ENCODE results near the gene ACSS3. TPM values are rescaled to one million over a fixed set of nuclear protein-coding genes. Genes with fewer than 3 reads are reported as not detected.

ACSS3 gene
- total RNA-seq, 1 donor from 2014 or later = 35.9 TPM

GRCh38 chr12:81075539-81075938 is 2.3 kb upstream of the ACSS3 start:
- Histone ChIP-seq H3K4me1 (no peaks in the 10 kb centered on the region), H3K27ac (no peak overlapping the region), H3K27me3 (no peaks in the 10 kb centered on the region), H3K9me3 (no peaks in the 10 kb centered on the region), H3K4me3 (no peak overlapping the region), H3K36me3 (no peaks in the 10 kb centered on the region)
- ATAC-seq (no peak), DNase-seq (no peak)
- no peak for TF ChIP-seq CTCF (IDR thresholded peaks at IDR 0.05)
- intact Hi-C loops (cut with DNase I) = no loop called here

- intact Hi-C loops (cut with DNase I) = no loop called here
- Histone ChIP-seq H3K27me3 (no peaks in the 10 kb centered on the region), H3K4me1 (peaks cover 3% of the 10 kb centered on the region), H3K36me3 (no peaks in the 10 kb centered on the region), H3K27ac (peak overlapping the region; percentile 81), H3K4me3 (peak overlapping the region; percentile 67), H3K9me3 (no peaks in the 10 kb centered on the region)
- ATAC-seq = peak; percentile 78
- no peak for DNase-seq
- TF ChIP-seq CTCF (IDR thresholded peaks at IDR 0.05) = no peak
Measured at GRCh38 chr12:81077329-81077685, 572 bp upstream of the ACSS3 start.

- Histone ChIP-seq H3K4me3 (peak overlapping the region; percentile 67), H3K27me3 (no peaks in the 10 kb centered on the region), H3K9me3 (no peaks in the 10 kb centered on the region), H3K36me3 (no peaks in the 10 kb centered on the region), H3K27ac (peak overlapping the region; percentile 81), H3K4me1 (peaks cover 3% of the 10 kb centered on the region)
- DNase-seq (no peak), ATAC-seq (peak; percentile 59)
- intact Hi-C loops (cut with DNase I) = no loop called here
- no peak for TF ChIP-seq CTCF (IDR thresholded peaks at IDR 0.05)
Measured at GRCh38 chr12:81078469-81079196, 754 bp downstream of the ACSS3 start.

- Histone ChIP-seq H3K36me3 (no peaks in the 10 kb centered on the region), H3K4me3 (peak overlapping the region; percentile 67), H3K27me3 (no peaks in the 10 kb centered on the region), H3K9me3 (no peaks in the 10 kb centered on the region), H3K4me1 (peaks cover 3% of the 10 kb centered on the region), H3K27ac (peak overlapping the region; percentile 37)
- intact Hi-C loops (cut with DNase I) = no loop called here
- DNase-seq (no peak), ATAC-seq (no peak)
- TF ChIP-seq CTCF (IDR thresholded peaks at IDR 0.05) = no peak
Measured at GRCh38 chr12:81079280-81080076, 1.6 kb downstream of the ACSS3 start.

GRCh38 chr12:81080431-81080983 is 2.6 kb downstream of the ACSS3 start:
- DNase-seq = no peak
- Histone ChIP-seq H3K36me3 (no peaks in the 10 kb centered on the region), H3K4me3 (peak overlapping the region; percentile 67), H3K4me1 (peaks cover 13% of the 10 kb centered on the region), H3K9me3 (no peaks in the 10 kb centered on the region), H3K27ac (peak overlapping the region; percentile 37), H3K27me3 (no peaks in the 10 kb centered on the region)
- peak; percentile 41 for ATAC-seq
- TF ChIP-seq CTCF (IDR thresholded peaks at IDR 0.05) = no peak
- intact Hi-C loops (cut with DNase I) = no loop called here

Data from upper lobe of right lung (tissue), 1 donor.